ENCODE measurements around the gene SCYL1.

Gene SCYL1

DNA sequence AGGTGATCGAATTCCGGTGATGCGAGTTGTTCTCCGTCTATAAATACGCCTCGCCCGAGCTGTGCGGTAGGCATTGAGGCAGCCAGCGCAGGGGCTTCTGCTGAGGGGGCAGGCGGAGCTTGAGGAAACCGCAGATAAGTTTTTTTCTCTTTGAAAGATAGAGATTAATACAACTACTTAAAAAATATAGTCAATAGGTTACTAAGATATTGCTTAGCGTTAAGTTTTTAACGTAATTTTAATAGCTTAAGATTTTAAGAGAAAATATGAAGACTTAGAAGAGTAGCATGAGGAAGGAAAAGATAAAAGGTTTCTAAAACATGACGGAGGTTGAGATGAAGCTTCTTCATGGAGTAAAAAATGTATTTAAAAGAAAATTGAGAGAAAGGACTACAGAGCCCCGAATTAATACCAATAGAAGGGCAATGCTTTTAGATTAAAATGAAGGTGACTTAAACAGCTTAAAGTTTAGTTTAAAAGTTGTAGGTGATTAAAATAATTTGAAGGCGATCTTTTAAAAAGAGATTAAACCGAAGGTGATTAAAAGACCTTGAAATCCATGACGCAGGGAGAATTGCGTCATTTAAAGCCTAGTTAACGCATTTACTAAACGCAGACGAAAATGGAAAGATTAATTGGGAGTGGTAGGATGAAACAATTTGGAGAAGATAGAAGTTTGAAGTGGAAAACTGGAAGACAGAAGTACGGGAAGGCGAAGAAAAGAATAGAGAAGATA is 25.7 kb upstream of the SCYL1 start, which contains the start of gene MALAT1:
TSS of gene MALAT1 (plus strand) at position 69 of the 736 bp plus-strand sequence.
- no peak for FAIRE-seq
- peak; percentile 99 for TF ChIP-seq POLR2A (IDR thresholded peaks at IDR 0.05; ENCODE audit: low read depth, low read length)
- DNase-seq (ENCODE audit: insufficient read length, low spot score) = no peak

DNA sequence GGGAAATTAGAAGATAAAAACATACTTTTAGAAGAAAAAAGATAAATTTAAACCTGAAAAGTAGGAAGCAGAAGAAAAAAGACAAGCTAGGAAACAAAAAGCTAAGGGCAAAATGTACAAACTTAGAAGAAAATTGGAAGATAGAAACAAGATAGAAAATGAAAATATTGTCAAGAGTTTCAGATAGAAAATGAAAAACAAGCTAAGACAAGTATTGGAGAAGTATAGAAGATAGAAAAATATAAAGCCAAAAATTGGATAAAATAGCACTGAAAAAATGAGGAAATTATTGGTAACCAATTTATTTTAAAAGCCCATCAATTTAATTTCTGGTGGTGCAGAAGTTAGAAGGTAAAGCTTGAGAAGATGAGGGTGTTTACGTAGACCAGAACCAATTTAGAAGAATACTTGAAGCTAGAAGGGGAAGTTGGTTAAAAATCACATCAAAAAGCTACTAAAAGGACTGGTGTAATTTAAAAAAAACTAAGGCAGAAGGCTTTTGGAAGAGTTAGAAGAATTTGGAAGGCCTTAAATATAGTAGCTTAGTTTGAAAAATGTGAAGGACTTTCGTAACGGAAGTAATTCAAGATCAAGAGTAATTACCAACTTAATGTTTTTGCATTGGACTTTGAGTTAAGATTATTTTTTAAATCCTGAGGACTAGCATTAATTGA is 25.0 kb upstream of the SCYL1 start:
- no peak for DNase-seq (ENCODE audit: insufficient read length, low spot score)
- TF ChIP-seq POLR2A (IDR thresholded peaks at IDR 0.05; ENCODE audit: low read depth, low read length) = no peak
- FAIRE-seq = no peak

DNA sequence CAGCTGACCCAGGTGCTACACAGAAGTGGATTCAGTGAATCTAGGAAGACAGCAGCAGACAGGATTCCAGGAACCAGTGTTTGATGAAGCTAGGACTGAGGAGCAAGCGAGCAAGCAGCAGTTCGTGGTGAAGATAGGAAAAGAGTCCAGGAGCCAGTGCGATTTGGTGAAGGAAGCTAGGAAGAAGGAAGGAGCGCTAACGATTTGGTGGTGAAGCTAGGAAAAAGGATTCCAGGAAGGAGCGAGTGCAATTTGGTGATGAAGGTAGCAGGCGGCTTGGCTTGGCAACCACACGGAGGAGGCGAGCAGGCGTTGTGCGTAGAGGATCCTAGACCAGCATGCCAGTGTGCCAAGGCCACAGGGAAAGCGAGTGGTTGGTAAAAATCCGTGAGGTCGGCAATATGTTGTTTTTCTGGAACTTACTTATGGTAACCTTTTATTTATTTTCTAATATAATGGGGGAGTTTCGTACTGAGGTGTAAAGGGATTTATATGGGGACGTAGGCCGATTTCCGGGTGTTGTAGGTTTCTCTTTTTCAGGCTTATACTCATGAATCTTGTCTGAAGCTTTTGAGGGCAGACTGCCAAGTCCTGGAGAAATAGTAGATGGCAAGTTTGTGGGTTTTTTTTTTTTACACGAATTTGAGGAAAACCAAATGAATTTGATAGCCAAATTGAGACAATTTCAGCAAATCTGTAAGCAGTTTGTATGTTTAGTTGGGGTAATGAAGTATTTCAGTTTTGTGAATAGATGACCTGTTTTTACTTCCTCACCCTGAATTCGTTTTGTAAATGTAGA is 24.3 kb upstream of the SCYL1 start:
- FAIRE-seq (no peak), DNase-seq (ENCODE audit: insufficient read length, low spot score) (no peak)
- TF ChIP-seq POLR2A (IDR thresholded peaks at IDR 0.05; ENCODE audit: low read depth, low read length) = peak; percentile 89

DNA sequence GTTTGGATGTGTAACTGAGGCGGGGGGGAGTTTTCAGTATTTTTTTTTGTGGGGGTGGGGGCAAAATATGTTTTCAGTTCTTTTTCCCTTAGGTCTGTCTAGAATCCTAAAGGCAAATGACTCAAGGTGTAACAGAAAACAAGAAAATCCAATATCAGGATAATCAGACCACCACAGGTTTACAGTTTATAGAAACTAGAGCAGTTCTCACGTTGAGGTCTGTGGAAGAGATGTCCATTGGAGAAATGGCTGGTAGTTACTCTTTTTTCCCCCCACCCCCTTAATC is 23.8 kb upstream of the SCYL1 start:
- FAIRE-seq (no peak), DNase-seq (ENCODE audit: insufficient read length, low spot score) (no peak)
- no peak for TF ChIP-seq POLR2A (IDR thresholded peaks at IDR 0.05; ENCODE audit: low read depth, low read length)

DNA sequence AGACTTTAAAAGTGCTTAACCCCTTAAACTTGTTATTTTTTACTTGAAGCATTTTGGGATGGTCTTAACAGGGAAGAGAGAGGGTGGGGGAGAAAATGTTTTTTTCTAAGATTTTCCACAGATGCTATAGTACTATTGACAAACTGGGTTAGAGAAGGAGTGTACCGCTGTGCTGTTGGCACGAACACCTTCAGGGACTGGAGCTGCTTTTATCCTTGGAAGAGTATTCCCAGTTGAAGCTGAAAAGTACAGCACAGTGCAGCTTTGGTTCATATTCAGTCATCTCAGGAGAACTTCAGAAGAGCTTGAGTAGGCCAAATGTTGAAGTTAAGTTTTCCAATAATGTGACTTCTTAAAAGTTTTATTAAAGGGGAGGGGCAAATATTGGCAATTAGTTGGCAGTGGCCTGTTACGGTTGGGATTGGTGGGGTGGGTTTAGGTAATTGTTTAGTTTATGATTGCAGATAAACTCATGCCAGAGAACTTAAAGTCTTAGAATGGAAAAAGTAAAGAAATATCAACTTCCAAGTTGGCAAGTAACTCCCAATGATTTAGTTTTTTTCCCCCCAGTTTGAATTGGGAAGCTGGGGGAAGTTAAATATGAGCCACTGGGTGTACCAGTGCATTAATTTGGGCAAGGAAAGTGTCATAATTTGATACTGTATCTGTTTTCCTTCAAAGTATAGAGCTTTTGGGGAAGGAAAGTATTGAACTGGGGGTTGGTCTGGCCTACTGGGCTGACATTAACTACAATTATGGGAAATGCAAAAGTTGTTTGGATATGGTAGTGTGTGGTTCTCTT is 23.2 kb upstream of the SCYL1 start:
- no peak for FAIRE-seq
- TF ChIP-seq POLR2A (IDR thresholded peaks at IDR 0.05; ENCODE audit: low read depth, low read length) = peak; percentile 53
- DNase-seq (ENCODE audit: insufficient read length, low spot score) = no peak

DNA sequence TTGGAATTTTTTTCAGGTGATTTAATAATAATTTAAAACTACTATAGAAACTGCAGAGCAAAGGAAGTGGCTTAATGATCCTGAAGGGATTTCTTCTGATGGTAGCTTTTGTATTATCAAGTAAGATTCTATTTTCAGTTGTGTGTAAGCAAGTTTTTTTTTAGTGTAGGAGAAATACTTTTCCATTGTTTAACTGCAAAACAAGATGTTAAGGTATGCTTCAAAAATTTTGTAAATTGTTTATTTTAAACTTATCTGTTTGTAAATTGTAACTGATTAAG is 22.7 kb upstream of the SCYL1 start:
- no peak for FAIRE-seq
- no peak for DNase-seq (ENCODE audit: insufficient read length, low spot score)
- TF ChIP-seq POLR2A (IDR thresholded peaks at IDR 0.05; ENCODE audit: low read depth, low read length) = no peak

DNA sequence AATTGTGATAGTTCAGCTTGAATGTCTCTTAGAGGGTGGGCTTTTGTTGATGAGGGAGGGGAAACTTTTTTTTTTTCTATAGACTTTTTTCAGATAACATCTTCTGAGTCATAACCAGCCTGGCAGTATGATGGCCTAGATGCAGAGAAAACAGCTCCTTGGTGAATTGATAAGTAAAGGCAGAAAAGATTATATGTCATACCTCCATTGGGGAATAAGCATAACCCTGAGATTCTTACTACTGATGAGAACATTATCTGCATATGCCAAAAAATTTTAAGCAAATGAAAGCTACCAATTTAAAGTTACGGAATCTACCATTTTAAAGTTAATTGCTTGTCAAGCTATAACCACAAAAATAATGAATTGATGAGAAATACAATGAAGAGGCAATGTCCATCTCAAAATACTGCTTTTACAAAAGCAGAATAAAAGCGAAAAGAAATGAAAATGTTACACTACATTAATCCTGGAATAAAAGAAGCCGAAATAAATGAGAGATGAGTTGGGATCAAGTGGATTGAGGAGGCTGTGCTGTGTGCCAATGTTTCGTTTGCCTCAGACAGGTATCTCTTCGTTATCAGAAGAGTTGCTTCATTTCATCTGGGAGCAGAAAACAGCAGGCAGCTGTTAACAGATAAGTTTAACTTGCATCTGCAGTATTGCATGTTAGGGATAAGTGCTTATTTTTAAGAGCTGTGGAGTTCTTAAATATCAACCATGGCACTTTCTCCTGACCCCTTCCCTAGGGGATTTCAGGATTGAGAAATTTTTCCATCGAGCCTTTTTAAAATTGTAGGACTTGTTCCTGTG is 22.1 kb upstream of the SCYL1 start:
- no peak for DNase-seq (ENCODE audit: insufficient read length, low spot score)
- TF ChIP-seq POLR2A (IDR thresholded peaks at IDR 0.05; ENCODE audit: low read depth, low read length) = no peak
- FAIRE-seq = no peak

DNA sequence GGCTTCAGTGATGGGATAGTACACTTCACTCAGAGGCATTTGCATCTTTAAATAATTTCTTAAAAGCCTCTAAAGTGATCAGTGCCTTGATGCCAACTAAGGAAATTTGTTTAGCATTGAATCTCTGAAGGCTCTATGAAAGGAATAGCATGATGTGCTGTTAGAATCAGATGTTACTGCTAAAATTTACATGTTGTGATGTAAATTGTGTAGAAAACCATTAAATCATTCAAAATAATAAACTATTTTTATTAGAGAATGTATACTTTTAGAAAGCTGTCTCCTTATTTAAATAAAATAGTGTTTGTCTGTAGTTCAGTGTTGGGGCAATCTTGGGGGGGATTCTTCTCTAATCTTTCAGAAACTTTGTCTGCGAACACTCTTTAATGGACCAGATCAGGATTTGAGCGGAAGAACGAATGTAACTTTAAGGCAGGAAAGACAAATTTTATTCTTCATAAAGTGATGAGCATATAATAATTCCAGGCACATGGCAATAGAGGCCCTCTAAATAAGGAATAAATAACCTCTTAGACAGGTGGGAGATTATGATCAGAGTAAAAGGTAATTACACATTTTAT is 21.4 kb upstream of the SCYL1 start:
- no peak for FAIRE-seq
- no peak for TF ChIP-seq POLR2A (IDR thresholded peaks at IDR 0.05; ENCODE audit: low read depth, low read length)
- no peak for DNase-seq (ENCODE audit: insufficient read length, low spot score)

DNA sequence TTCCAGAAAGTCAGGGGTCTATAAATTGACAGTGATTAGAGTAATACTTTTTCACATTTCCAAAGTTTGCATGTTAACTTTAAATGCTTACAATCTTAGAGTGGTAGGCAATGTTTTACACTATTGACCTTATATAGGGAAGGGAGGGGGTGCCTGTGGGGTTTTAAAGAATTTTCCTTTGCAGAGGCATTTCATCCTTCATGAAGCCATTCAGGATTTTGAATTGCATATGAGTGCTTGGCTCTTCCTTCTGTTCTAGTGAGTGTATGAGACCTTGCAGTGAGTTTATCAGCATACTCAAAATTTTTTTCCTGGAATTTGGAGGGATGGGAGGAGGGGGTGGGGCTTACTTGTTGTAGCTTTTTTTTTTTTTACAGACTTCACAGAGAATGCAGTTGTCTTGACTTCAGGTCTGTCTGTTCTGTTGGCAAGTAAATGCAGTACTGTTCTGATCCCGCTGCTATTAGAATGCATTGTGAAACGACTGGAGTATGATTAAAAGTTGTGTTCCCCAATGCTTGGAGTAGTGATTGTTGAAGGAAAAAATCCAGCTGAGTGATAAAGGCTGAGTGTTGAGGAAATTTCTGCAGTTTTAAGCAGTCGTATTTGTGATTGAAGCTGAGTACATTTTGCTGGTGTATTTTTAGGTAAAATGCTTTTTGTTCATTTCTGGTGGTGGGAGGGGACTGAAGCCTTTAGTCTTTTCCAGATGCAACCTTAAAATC is 20.8 kb upstream of the SCYL1 start:
- DNase-seq (ENCODE audit: insufficient read length, low spot score) (no peak), FAIRE-seq (no peak)

DNA sequence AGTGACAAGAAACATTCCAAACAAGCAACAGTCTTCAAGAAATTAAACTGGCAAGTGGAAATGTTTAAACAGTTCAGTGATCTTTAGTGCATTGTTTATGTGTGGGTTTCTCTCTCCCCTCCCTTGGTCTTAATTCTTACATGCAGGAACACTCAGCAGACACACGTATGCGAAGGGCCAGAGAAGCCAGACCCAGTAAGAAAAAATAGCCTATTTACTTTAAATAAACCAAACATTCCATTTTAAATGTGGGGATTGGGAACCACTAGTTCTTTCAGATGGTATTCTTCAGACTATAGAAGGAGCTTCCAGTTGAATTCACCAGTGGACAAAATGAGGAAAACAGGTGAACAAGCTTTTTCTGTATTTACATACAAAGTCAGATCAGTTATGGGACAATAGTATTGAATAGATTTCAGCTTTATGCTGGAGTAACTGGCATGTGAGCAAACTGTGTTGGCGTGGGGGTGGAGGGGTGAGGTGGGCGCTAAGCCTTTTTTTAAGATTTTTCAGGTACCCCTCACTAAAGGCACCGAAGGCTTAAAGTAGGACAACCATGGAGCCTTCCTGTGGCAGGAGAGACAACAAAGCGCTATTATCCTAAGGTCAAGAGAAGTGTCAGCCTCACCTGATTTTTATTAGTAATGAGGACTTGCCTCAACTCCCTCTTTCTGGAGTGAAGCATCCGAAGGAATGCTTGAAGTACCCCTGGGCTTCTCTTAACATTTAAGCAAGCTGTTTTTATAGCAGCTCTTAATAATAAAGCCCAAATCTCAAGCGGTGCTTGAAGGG is 20.0 kb upstream of the SCYL1 start:
- no peak for TF ChIP-seq POLR2A (IDR thresholded peaks at IDR 0.05; ENCODE audit: low read depth, low read length)
- DNase-seq (ENCODE audit: insufficient read length, low spot score) = no peak
- FAIRE-seq = no peak

More for the DNA sequence above, 20.8 kb upstream of the SCYL1 start:
- no peak for TF ChIP-seq POLR2A (IDR thresholded peaks at IDR 0.05; ENCODE audit: low read depth, low read length)

DNA sequence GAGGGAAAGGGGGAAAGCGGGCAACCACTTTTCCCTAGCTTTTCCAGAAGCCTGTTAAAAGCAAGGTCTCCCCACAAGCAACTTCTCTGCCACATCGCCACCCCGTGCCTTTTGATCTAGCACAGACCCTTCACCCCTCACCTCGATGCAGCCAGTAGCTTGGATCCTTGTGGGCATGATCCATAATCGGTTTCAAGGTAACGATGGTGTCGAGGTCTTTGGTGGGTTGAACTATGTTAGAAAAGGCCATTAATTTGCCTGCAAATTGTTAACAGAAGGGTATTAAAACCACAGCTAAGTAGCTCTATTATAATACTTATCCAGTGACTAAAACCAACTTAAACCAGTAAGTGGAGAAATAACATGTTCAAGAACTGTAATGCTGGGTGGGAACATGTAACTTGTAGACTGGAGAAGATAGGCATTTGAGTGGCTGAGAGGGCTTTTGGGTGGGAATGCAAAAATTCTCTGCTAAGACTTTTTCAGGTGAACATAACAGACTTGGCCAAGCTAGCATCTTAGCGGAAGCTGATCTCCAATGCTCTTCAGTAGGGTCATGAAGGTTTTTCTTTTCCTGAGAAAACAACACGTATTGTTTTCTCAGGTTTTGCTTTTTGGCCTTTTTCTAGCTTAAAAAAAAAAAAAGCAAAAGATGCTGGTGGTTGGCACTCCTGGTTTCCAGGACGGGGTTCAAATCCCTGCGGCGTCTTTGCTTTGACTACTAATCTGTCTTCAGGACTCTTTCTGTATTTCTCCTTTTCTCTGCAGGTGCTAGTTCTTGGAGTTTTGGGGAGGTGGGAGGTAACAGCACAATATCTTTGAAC is 19.2 kb upstream of the SCYL1 start:
- FAIRE-seq = no peak
- no peak for DNase-seq (ENCODE audit: insufficient read length, low spot score)
- TF ChIP-seq POLR2A (IDR thresholded peaks at IDR 0.05; ENCODE audit: low read depth, low read length) = no peak

Measured in H54 (cell line).